IPS-NIHi7 (cell line): ENCODE measurements around the gene TP53RK.

Experiments
- DNase-seq: peaks from one replicate; pipeline ENCODE4 v3.0.0; 2012; ENCODE audit warnings: mixed read lengths; ENCODE audit errors: extremely low spot score

TP53RK gene

GRCh38 chr20:46708172-46708860 is 19.1 kb upstream of the TP53RK start:
- DNase-seq, result peak; percentile 61

DNA sequence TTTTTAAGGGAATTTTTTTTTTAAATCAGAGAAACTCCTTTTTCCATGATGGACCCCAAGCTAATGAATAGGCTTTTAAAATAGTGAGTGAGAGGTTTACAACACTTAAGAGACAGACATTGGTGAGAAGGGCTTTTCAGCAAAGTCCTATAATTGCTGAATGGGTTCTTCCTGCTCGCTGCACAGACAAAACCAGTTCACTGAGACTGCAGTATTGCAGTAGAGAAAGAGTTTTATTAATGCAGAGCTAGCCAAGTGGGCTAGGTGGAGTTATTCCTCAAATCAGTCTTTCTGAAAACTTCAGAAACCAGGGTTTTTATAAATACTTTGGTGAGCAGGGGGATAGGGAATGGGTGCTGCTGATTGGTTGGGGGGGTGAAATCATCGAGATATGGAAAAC is 17.0 kb upstream of the TP53RK start:
- DNase-seq, result no peak

DNA sequence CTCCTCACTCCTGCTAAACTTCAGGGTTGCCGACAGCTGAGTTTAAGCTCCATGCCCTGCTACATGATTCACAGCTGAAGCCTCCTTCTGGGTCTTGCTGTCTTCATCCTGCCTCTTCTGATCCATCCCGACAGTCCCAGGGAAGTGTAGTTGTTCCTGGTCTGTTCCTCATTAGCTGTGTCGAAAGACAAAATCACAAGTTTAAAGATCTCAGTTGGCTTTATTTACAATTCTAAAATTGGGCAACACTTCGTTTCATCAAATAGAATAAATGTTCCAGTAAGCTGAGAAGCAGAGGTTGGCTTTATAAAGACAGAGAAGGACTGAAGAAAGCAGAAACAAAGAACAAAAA is 16.1 kb upstream of the TP53RK start:
- DNase-seq, result no peak

DNA sequence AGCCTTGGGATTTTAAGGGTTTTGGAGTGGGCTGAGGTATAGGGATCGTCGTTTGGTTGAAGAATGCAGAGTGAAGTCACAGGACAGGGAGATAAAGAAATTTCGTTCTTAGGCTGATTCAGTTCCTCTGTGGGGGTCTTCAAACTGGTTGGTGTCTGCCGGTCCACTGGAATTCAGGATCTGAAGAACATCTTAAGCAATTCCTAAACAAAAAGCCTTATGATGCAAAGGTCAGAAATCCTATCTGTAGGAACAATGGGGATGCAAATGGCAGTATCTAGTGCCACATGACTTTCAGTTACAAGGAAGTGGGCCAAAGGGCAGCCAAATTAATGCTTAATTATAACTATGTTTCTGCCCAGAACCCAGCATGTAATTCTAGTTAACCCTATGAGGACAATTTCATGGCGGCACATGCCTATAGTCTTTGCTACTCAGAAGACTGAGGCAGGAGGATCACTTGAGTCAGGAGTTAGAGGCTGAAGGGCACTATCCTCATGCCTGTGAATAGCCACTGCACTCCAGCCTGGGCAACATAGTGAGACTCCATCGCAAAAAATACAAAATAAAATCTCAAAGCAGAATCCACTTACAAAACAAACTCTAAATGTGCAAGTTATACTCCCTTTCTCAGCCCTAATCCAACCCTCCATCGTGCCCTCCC is 15.6 kb upstream of the TP53RK start:
- no peak for DNase-seq

- DNase-seq, result no peak
These were observed 14.2 kb upstream of the TP53RK start for GRCh38 chr20:46703435-46703834.

DNA sequence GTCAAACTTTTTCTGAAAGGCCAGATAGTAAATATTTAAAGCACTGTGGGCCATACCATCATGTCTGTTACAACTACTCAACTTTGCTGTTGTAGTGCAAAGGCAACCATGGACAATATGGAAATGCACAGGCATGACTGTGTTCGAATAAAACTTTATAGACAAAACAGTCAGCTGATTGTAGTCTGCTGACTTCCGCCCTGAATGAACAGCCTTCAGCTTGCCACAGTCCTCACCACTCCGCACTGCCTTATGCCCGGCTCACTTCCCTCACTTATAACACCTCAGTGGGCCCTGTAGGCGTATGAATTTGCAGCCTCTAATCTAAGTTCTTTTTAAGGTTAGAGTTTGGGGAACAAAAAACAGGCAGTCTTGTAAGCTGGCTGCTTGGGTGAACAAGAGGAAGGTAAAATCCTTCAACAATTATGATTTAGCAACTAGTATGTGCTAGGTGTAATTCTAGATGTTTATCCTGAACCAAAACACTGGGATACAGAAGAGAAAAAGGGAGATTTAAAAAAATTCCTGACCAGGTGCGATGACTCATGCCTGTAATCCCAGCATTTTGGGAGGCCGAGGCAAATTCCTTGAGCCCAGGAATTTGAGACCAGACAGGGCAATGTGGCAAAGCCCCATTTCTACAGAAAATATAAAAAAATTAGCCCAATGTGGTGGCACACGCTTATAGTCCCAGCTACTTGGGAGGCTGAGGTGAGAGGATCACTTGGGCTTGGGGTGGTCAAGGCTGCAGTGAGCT is 13.4 kb upstream of the TP53RK start:
- DNase-seq, result no peak

GRCh38 chr20:46701986-46702385 is 12.7 kb upstream of the TP53RK start:
- DNase-seq, result no peak

- DNase-seq, result no peak
These were observed 12.3 kb upstream of the TP53RK start for GRCh38 chr20:46701556-46701955.

GRCh38 chr20:46701057-46701456 is 11.8 kb upstream of the TP53RK start:
- DNase-seq, result no peak

DNA sequence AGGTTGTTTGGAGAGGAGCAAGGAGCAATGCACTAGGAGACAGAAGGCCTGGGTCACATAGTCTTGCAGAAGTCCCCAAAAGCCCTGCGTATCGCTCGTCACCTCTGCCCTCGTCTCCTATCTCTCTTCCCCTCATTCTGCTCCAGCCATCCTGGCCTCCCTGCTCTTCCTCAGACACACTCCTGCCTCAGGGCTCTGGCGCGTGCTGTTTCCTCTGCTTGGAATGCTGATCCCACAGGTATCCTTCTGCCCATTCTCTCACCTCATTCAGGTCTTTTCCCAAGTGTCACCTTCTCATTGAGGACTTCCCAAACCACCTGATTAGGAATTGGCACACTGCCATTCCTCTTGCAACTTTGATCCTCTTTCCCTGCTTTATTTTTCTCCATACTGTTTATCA is 11.2 kb upstream of the TP53RK start:
- no peak for DNase-seq

- no peak for DNase-seq
These were observed 10.6 kb upstream of the TP53RK start for GRCh38 chr20:46699651-46700359.

- DNase-seq, result no peak
These were observed 9.5 kb upstream of the TP53RK start for GRCh38 chr20:46698788-46699187.

GRCh38 chr20:46696791-46697279 is 7.6 kb upstream of the TP53RK start:
- DNase-seq, result no peak

- DNase-seq, result no peak
These were observed 6.6 kb upstream of the TP53RK start for GRCh38 chr20:46695892-46696291.

DNA sequence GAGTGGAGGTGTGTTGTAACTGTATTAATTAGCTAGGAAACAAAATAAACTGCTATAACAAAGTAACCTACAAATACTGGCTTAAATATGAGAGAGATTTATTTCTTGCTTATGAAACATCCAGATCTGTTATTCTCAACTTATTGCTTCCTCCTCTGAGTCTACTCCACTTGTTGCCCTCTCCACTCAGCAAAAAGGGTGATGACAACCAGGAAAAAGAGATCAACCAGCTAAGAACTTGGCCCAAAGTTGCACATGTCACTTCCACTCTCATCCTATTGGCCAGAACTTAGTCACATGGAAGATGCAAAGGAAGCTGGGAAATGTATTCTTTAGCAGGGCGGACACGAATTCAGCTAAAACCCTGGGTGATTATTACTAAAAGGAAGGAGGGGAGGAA is 5.2 kb upstream of the TP53RK start:
- no peak for DNase-seq

DNA sequence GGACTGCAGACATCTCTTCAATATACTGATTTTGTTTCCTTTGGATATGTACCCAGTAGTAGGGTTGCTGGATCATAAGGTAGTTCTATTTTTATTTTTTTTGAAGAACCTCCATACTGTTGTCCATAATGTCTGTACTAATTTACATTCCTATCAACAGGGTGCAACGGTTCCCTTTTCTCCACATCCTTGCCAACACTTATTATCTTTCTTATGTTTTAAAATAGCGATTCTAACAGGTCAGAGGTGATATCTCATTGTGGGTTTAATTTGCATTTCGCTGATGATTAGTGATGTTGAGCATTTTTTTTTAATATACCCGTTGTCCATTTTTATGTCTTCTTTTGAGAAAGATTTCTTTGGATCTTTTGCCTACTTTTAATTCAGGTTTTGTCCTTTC is 2.0 kb upstream of the TP53RK start:
- DNase-seq, result no peak

- no peak for DNase-seq
These were observed 1.2 kb upstream of the TP53RK start for GRCh38 chr20:46690219-46691106.

DNA sequence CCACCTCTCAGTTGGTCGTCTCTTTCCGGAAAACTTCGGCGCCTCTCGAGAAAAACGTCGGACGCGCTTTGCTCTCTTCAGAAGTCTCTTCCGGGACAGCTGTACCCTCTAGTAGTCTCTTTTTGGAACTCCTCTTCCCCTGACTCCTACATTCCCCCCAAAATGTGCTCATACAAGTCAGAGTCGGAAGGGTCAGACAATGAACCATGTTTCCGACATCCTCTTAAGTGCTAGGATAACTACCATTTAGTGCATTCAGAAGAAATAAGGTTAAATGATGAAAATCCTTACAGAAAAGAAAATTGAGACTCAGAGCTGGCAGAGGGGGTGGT is 476 bp upstream of the TP53RK start:
- DNase-seq, result no peak

GRCh38 chr20:46688151-46689081 is 828 bp downstream of the TP53RK start:
- DNase-seq, result no peak
